Activated CD4-positive, alpha-beta T cell treated with anti-CD3 and anti-CD28 coated beads for 36 hours (primary cell): ENCODE measurements around the gene GBP4. TPM values are rescaled to one million over a fixed set of nuclear protein-coding genes. Genes with fewer than 3 reads are reported as not detected.

Source experiments
- ATAC-seq: fragments of 200-7000 bp; cut with Tn5 transposase; one replicate; pipeline ENCODE4 v1.10.0; 2021; ENCODE audit warnings: mild to moderate bottlenecking, moderate library complexity
- CTCF ChIA-PET: fragments of 350-600 bp; sonication (Branson Sonifier 250); formaldehyde crosslinking; loops from one replicate; lab custom pipeline; 2021; ENCODE audit warnings: antibody characterized with exemption; lab: Charles Lee
- POLR2A ChIA-PET: fragments of 350-600 bp; sonication (Branson Sonifier 250); formaldehyde crosslinking; loops from one replicate; lab custom pipeline; 2021; ENCODE audit warnings: antibody characterized with exemption, inconsistent platforms; lab: Charles Lee
- DNase-seq: peaks from one replicate; pipeline ENCODE4 v3.0.0-alpha.2; 2020
- H3K27ac Mint-ChIP-seq: one replicate; pipeline ENCODE4 v1.8.0; 2021; ENCODE audit warnings: mixed read lengths
- H3K27me3 Mint-ChIP-seq: one replicate; pipeline ENCODE4 v1.8.0; 2021; ENCODE audit warnings: mixed read lengths
- H3K36me3 Mint-ChIP-seq: one replicate; pipeline ENCODE4 v1.8.0; 2021; ENCODE audit warnings: low read depth, mixed read lengths
- H3K4me1 Mint-ChIP-seq: one replicate; pipeline ENCODE4 v1.8.0; 2021; ENCODE audit warnings: mixed read lengths
- H3K4me3 Mint-ChIP-seq: one replicate; pipeline ENCODE4 v1.8.0; 2021; ENCODE audit warnings: mild to moderate bottlenecking, moderate library complexity, mixed read lengths
- H3K9me3 Mint-ChIP-seq: one replicate; pipeline ENCODE4 v1.8.0; 2021; ENCODE audit warnings: low read depth, mixed read lengths
- intact Hi-C, 2 experiments: fragments of 100-400 bp; cut with DNase I in 1 of 2; cut with micrococcal nuclease in 1 of 2; formaldehyde crosslinking; loops; one replicate each; pipeline versions ENCODE4 v1.14.2 to v1.15.1; 2022 to 2024; cut with DNase I, micrococcal nuclease
- total RNA-seq, 2 experiments: library from RNA; stranded (reverse); gene quantifications; one replicate each; pipeline ENCODE4 v1.2.3, GENCODE V29; 2021

Gene GBP4
- total RNA-seq, 2 experiments from 2014 or later, result 30.8 to 34.4 TPM

DNA sequence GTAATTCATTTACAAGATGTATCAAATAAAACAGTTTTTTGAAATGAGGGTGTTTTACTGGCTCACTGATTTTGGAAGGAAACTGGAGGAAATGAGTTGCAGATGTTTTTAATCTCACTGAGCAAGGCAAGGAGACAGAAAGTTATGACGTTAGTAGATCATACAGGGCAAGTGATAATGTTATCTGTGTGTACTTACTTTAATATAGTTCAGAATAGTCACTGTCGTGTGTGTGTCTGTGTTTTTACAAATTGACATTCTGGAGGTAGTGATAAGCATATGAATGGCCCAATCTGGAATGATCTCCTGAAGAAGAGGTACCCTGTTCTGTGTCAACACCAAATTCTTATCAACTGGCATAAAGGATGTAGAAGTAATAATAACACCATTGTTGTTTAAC is 1.9 kb upstream of the GBP4 start:
- peaks cover 28% of the 10 kb centered on the region for H3K36me3 Mint-ChIP-seq
- DNase-seq (no peak), ATAC-seq (peak; percentile 65)
- H3K4me3 Mint-ChIP-seq, result peak overlapping the region; percentile 40
- intact Hi-C loops, result loop anchor here in 1 of 2 experiments (1.0 kb wide), 1 partner anchor 74 kb away; the partner anchor contains the start of gene GBP2
- CTCF ChIA-PET, result interaction anchor here (0.7 kb wide), 1 partner anchor 115 kb away, joined by 3 read pairs; no protein-coding TSS in a partner anchor
- peaks cover 60% of the 10 kb centered on the region for H3K4me1 Mint-ChIP-seq
- H3K27ac Mint-ChIP-seq, result peak overlapping the region; percentile 85
- H3K9me3 Mint-ChIP-seq, result peaks cover 7% of the 10 kb centered on the region
- no peaks in the 10 kb centered on the region for H3K27me3 Mint-ChIP-seq
- POLR2A ChIA-PET, result no interaction called here

DNA sequence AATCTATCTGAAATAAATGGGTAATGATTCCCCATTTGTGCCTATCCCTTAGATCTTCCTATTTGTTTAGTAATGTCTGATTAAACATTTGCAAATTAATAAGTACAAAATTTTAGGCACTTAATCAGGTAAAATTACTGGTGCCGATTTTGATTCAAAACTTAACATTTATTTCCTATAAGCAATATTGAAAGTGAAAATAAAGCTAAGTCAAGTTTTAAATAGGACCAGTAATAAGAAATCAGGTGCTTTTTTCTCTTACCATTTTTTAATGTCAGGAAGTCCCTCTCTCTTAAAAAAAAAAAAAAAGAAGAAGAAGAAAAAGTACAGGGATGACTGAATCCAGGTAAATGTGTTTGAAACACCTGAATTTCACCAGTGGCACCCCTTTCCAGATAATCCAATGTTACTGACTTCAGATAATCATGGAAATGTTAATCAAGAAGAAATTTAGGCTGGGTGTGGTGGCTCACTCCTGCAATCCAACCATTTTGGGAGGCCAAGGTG is 836 bp upstream of the GBP4 start:
- POLR2A ChIA-PET, result interaction anchor here (0.7 to 1.8 kb wide), 3 partner anchors 12 to 74 kb away, joined by 3 to 28 read pairs (median 3); partner anchors contain the start of gene GBP2
- peaks cover 36% of the 10 kb centered on the region for H3K36me3 Mint-ChIP-seq
- H3K4me1 Mint-ChIP-seq, result peaks cover 70% of the 10 kb centered on the region
- DNase-seq, result no peak
- intact Hi-C loops, result loop anchor here (1.0 to 5.0 kb wide), 9 partner anchors 71 to 523 kb away; partner anchors contain the start of genes GBP2 (in 2 of the 2), KYAT3 (in 1 of the 2) and RBMXL1 (in 1 of the 2)
- H3K27me3 Mint-ChIP-seq, result no peaks in the 10 kb centered on the region
- peak overlapping the region; percentile 83 for H3K4me3 Mint-ChIP-seq
- peak overlapping the region; percentile 98 for H3K27ac Mint-ChIP-seq
- CTCF ChIA-PET, result no interaction called here
- ATAC-seq, result no peak
- peaks cover 6% of the 10 kb centered on the region for H3K9me3 Mint-ChIP-seq

DNA sequence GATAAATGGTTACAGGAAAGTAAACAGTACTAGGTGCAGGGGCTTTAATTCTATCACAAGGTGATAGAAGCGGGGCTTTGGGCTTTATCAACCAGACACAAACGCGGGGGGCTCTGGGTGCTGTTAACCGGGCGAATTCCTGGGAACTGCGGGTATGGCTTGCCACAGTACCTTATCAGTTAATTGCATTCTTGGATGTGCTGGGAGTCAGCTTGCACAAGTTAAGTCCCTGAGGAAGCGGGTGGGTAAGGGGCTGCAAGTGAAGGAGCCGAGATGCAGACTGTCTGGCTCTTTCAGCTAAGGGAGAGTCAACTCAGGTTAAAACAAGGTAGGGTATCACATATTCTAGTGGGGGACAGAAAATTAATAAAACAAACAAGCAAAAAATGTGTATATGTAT is 661 bp downstream of the GBP4 start:
- Mint-ChIP-seq H3K4me3 (peak overlapping the region; percentile 83), H3K4me1 (peaks cover 71% of the 10 kb centered on the region), H3K9me3 (no peaks in the 10 kb centered on the region), H3K27ac (peak overlapping the region; percentile 98), H3K36me3 (peaks cover 37% of the 10 kb centered on the region), H3K27me3 (no peaks in the 10 kb centered on the region)
- intact Hi-C loops, result loop anchor here (1.0 to 5.0 kb wide), 7 partner anchors 73 to 524 kb away; no protein-coding TSS in a partner anchor
- ATAC-seq (peak; percentile 4), DNase-seq (no peak)
- CTCF ChIA-PET, result interaction anchor here (1.0 to 1.8 kb wide), 7 partner anchors 9 to 290 kb away, joined by 3 to 8 read pairs (median 5); no protein-coding TSS in a partner anchor
- POLR2A ChIA-PET, result interaction anchor here (0.7 to 1.8 kb wide), 3 partner anchors 72 to 77 kb away, joined by 3 to 28 read pairs (median 8); partner anchors contain the start of genes GBP2 and GBP5

DNA sequence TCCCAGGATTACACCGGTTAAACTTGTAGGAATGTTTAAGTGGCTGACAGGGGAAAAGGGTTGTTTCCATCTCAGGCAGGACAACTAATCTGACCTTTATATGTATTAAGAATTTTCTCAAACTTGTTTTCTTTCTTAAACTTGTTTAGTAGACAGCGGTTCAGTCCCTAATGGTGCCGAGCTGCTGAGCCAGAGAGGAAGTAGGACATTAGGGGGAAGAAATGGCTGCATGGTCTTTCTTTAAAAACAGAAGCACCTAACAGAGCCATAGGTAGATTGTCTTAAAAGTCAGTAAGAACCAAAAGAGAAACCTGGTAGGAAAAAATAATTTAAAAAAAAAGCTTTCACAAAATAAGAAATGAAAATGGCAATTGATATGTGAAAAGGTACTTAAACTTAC is 3.3 kb downstream of the GBP4 start:
- no peaks in the 10 kb centered on the region for H3K27me3 Mint-ChIP-seq
- H3K27ac Mint-ChIP-seq, result peak overlapping the region; percentile 63
- no peaks in the 10 kb centered on the region for H3K9me3 Mint-ChIP-seq
- no peak for DNase-seq
- intact Hi-C loops, result loop anchor here (5.0 kb wide), 2 partner anchors 92 to 527 kb away; no protein-coding TSS in a partner anchor
- POLR2A ChIA-PET, result interaction anchor here (1.6 kb wide), 1 partner anchor 68 kb away, joined by 4 read pairs; no protein-coding TSS in a partner anchor
- H3K4me1 Mint-ChIP-seq, result peaks cover 49% of the 10 kb centered on the region
- ATAC-seq, result no peak
- H3K4me3 Mint-ChIP-seq, result peak overlapping the region; percentile 83
- CTCF ChIA-PET, result interaction anchor here (0.9 to 1.6 kb wide), 4 partner anchors 83 to 260 kb away, joined by 3 to 5 read pairs (median 3); no protein-coding TSS in a partner anchor
- peaks cover 47% of the 10 kb centered on the region for H3K36me3 Mint-ChIP-seq

DNA sequence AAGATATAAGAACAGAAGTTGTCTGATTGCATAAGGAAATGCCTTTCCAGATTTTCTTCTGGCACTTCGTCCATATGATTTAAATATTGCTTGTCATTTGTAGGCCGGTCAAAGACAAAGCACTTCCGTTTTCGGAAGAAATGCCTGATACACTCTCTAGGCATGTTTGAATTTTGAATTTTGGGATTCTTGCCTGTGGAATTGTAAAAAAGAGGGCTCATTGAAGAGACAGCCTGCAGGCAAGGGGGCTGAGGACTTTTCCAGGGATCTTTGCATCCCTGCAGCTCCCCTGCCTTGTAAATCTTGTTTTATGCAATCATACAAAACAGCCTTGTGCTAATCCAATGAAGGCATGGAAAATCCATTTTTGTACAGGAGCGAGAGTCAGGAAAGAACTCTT is 7.4 kb downstream of the GBP4 start:
- Mint-ChIP-seq H3K36me3 (peaks cover 67% of the 10 kb centered on the region), H3K9me3 (no peaks in the 10 kb centered on the region), H3K27me3 (no peaks in the 10 kb centered on the region), H3K27ac (no peak overlapping the region), H3K4me3 (no peak overlapping the region), H3K4me1 (peaks cover 28% of the 10 kb centered on the region)
- POLR2A ChIA-PET, result no interaction called here
- no peak for ATAC-seq
- DNase-seq, result no peak
- CTCF ChIA-PET, result no interaction called here
- intact Hi-C loops, result no loop called here

DNA sequence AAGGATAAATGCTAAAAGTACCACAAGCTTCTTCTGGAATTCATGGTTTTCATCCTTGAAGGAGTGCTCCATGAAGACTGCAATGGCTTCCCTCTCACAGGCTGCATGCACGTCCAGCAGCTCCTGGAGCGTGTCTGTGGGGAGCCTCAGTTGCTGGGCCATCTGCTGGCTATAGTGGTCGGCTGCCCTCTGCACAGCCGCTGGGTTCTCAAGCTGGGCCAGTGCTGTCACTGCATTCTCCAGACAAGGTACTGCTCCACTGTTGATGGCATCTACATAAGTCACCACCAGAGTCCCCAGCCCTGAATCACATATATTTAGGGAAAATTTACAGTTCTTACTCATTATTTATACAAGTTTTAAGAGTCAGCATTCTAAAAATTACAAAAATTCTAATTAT is 8.7 kb downstream of the GBP4 start:
- Mint-ChIP-seq H3K36me3 (peaks cover 69% of the 10 kb centered on the region), H3K4me3 (no peak overlapping the region), H3K9me3 (no peaks in the 10 kb centered on the region), H3K27me3 (no peaks in the 10 kb centered on the region), H3K4me1 (peaks cover 15% of the 10 kb centered on the region), H3K27ac (no peak overlapping the region)
- intact Hi-C loops, result no loop called here
- ATAC-seq, result no peak
- POLR2A ChIA-PET, result no interaction called here
- no peak for DNase-seq
- CTCF ChIA-PET, result interaction anchor here (0.6 to 1.6 kb wide), 2 partner anchors 8 to 856 kb away, joined by 3 to 5 read pairs; partner anchors contain the start of gene GBP4

DNA sequence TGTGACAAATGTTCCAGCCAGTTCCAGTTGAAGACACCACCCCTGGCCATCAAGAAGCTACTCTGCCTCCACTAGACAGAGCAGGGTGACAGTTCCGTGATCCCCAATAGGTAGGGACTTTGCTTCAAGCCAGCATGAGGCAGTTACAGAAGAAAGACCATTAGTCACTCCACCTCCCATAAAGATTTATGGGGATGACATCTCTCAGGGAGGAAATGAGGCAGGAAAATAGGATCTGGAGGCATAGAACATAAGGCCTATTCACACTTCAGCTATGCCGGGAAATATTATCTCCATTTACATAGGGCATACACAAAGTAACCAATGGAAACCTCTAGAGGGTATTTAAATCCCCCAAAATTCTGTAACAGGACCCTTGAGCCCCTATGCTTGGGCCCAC is 19.4 kb downstream of the GBP4 start:
- peaks cover 4% of the 10 kb centered on the region for H3K4me1 Mint-ChIP-seq
- no peak for ATAC-seq
- H3K4me3 Mint-ChIP-seq, result no peak overlapping the region
- no peak overlapping the region for H3K27ac Mint-ChIP-seq
- no peaks in the 10 kb centered on the region for H3K27me3 Mint-ChIP-seq
- H3K9me3 Mint-ChIP-seq, result no peaks in the 10 kb centered on the region
- H3K36me3 Mint-ChIP-seq, result peaks cover 30% of the 10 kb centered on the region
- CTCF ChIA-PET, result no interaction called here
- POLR2A ChIA-PET, result no interaction called here
- no peak for DNase-seq
- intact Hi-C loops, result no loop called here

DNA sequence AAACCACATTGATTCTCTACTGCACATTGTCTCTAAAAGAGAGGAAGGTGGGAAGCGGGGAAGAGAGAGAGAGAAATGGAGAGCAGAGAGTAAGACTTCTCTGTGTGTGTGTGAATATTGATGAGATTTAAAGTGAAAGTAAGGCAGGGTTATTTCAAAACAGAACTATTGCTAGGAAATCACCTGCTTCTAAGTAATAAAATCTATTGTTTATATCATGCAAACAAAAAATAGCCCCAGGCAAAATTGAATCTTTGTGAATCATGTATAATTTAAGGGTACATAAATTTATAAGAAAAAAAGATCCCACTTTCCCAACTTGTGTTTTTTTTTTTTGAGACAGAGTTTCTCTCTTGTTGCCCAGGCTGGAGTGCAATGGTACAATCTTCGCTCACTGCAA is 21.8 kb downstream of the GBP4 start:
- ATAC-seq (no peak), DNase-seq (no peak)
- Mint-ChIP-seq H3K27ac (no peak overlapping the region), H3K36me3 (peaks cover 8% of the 10 kb centered on the region), H3K4me3 (no peak overlapping the region), H3K4me1 (peaks cover 4% of the 10 kb centered on the region), H3K27me3 (no peaks in the 10 kb centered on the region), H3K9me3 (no peaks in the 10 kb centered on the region)
- ChIA-PET POLR2A (interaction anchor here (0.6 kb wide), 1 partner anchor 50 kb away, joined by 3 read pairs; no protein-coding TSS in a partner anchor), CTCF (interaction anchor here (1.1 to 1.6 kb wide), 2 partner anchors 91 to 188 kb away, joined by 3 read pairs; no protein-coding TSS in a partner anchor)
- intact Hi-C loops, result no loop called here

DNA sequence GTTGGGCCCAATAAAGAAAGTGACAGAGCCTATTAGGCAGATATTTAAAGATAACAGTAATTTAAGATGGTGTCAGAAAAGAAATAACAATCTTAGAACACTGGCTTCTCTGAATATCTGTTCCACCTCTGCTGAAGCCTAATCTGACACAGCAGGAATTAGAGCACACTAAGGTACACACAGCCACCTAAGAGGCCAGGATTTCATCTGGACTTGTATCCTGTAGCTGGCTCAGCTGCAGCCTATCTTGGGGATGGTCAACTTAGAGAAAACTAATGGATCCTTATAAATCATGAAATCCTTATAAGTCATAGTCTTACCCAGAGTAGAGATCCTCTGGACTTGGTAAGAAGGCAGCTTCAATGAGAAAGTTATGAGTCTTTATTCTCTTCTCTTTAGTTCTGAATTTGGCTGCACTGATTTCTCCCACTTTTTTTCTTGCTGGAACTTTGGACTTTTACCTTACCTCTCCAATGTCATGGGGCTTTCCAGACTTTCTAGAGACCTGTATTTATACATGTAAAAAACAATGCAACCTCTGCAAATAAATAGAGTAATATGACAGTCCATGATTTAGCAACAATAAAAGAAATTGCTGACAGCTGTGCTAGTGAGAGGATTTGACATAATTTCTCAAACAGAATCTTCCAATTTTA is 23.0 kb downstream of the GBP4 start, which contains the start of gene GBP7:
GBP7 (minus strand) TSS at position 403 of the 656 bp plus-strand sequence. CDS start 4,068 bp downstream, outside the sequence.
- H3K27me3 Mint-ChIP-seq, result no peaks in the 10 kb centered on the region
- no peak within 1 kb of the TSS for H3K4me3 Mint-ChIP-seq
- CTCF ChIA-PET, result interaction anchor here (0.7 kb wide), 1 partner anchor 118 kb away, joined by 3 read pairs; no protein-coding TSS in a partner anchor
- H3K4me1 Mint-ChIP-seq, result peaks cover 9% of the 10 kb centered on the region
- H3K36me3 Mint-ChIP-seq, result no peaks in the 10 kb centered on the region
- no peak for ATAC-seq
- no peaks in the 10 kb centered on the region for H3K9me3 Mint-ChIP-seq
- intact Hi-C loops, result no loop called here
- POLR2A ChIA-PET, result no interaction called here
- no peak for DNase-seq
- H3K27ac Mint-ChIP-seq, result no peak within 1 kb of the TSS

DNA sequence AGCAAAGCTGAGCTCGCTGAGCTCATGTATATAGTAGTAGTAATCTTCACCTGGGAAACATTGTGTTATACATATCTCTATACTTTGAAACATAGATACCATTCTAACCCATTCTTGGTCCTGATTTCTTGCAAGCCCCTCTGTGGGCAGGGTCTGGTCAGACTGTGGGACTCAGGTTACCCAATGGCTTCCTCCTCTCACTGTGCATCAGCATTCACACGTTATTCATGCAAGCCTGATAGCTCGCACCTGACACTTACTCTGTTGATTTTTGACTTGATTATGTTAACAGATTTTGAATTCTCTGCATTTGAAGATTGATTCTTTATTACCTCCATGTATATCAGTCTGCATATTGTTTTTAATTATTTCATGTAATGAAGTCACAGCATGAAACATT is 24.3 kb downstream of the GBP4 start:
- DNase-seq, result no peak
- intact Hi-C loops, result no loop called here
- Mint-ChIP-seq H3K4me3 (no peak overlapping the region), H3K4me1 (peaks cover 12% of the 10 kb centered on the region), H3K36me3 (no peaks in the 10 kb centered on the region), H3K9me3 (no peaks in the 10 kb centered on the region), H3K27me3 (no peaks in the 10 kb centered on the region), H3K27ac (no peak overlapping the region)
- no peak for ATAC-seq
- CTCF ChIA-PET, result interaction anchor here (0.7 to 1.2 kb wide), 3 partner anchors 13 to 444 kb away, joined by 4 read pairs; no protein-coding TSS in a partner anchor
- POLR2A ChIA-PET, result no interaction called here

DNA sequence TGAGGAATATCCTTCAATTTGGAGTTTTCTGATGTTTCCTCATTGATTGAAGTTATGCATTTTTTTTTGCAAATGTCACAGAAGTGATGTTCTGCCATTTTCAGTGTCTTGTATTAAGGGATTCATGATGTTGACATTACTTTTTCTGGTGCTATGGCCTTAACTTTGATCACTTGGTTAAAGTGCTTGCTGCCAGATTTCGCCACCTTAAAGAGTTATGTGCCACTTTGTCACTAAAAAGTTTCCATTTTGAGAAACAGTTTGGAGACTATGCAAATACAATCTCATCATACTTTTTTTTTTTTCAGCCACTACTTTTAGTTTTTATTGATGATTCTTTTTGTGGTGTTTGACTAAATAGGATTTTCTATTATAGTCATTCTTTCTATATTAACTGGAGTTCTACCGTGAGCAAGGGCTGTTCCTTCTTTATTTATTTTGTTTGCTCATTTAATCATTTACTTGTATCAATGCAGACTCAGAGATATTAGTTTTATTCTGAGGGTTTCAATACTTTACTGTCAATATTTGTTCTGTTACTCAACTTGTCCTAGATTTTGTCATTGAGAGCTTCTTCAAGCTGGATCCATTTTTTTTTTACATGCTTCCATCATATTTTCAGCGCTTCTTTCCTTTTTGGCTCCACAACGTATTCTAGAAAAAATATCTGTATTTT is 26.1 kb downstream of the GBP4 start:
- Mint-ChIP-seq H3K9me3 (no peaks in the 10 kb centered on the region), H3K4me3 (no peak overlapping the region), H3K27me3 (no peaks in the 10 kb centered on the region), H3K36me3 (no peaks in the 10 kb centered on the region), H3K4me1 (peaks cover 12% of the 10 kb centered on the region), H3K27ac (no peak overlapping the region)
- ATAC-seq (no peak), DNase-seq (no peak)
- intact Hi-C loops, result no loop called here
- ChIA-PET POLR2A (no interaction called here), CTCF (interaction anchor here (1.2 to 1.3 kb wide), 2 partner anchors 9 to 15 kb away, joined by 5 read pairs; no protein-coding TSS in a partner anchor)
